DND-41 (cell line): ENCODE measurements around the gene GGTA1.
"Not testable (repeated sequence)": the region's sequence is repeated elsewhere in the genome, so short reads cannot be mapped to it uniquely, and the experiment has no call there.

ENCODE experiments used
- ATAC-seq: fragments of 200-7000 bp; cut with Tn5 transposase; 3 replicates; pipeline ENCODE4 v1.9.1; 2021; ENCODE audit warnings: low read depth; ENCODE audit not compliant: insufficient read depth
- DNase-seq: peaks from one replicate; pipeline ENCODE4 v3.0.0-alpha.2; 2020
- H2AFZ ChIP-seq: 2 replicates; pipeline ENCODE4 v1.6.0; 2012; ENCODE audit warnings: low read depth, low read length
- H3K27ac ChIP-seq: 2 replicates; pipeline ENCODE4 v1.5.1; 2012; ENCODE audit warnings: low read length, inconsistent platforms
- H3K27me3 ChIP-seq: fragments of 200-600 bp; sonication (generic); 2 replicates; pipeline ENCODE4 v1.6.0; 2012; ENCODE audit warnings: low read length, mild to moderate bottlenecking, inconsistent platforms; ENCODE audit not compliant: insufficient read depth, poor library complexity
- H3K36me3 ChIP-seq: 2 replicates; pipeline ENCODE4 v1.5.1; 2012; ENCODE audit warnings: low read length, inconsistent platforms; ENCODE audit not compliant: insufficient read depth
- H3K4me1 ChIP-seq: 2 replicates; pipeline ENCODE4 v1.5.1; 2012; ENCODE audit warnings: mild to moderate bottlenecking, low read length; ENCODE audit not compliant: insufficient read depth
- H3K4me2 ChIP-seq: 2 replicates; pipeline ENCODE4 v1.6.0; 2012; ENCODE audit warnings: mild to moderate bottlenecking, moderate library complexity, low read length, inconsistent platforms; ENCODE audit not compliant: insufficient read depth
- H3K4me3 ChIP-seq, 2 experiments: fragments of 200-600 bp in 1 of 2; shearing (Covaris generic) in 1 of 2; 2 replicates each; pipeline ENCODE4 v1.5.1; 2012 to 2016; ENCODE audit warnings: inconsistent platforms in 2 of 2, low read length in 2 of 2, mild to moderate bottlenecking in 2 of 2, low read depth in 1 of 2, moderate library complexity in 1 of 2
- H3K79me2 ChIP-seq: 2 replicates; pipeline ENCODE4 v1.6.0; 2012; ENCODE audit warnings: low read length, inconsistent platforms; ENCODE audit not compliant: insufficient read depth
- H3K9ac ChIP-seq: 2 replicates; pipeline ENCODE4 v1.6.0; 2012; ENCODE audit warnings: low read depth, mild to moderate bottlenecking, inconsistent platforms, low read length, moderate library complexity
- H3K9me3 ChIP-seq: 2 replicates; pipeline ENCODE4 v1.5.1; 2012; ENCODE audit warnings: low read length, moderate library complexity, mild to moderate bottlenecking, inconsistent platforms; ENCODE audit not compliant: insufficient read depth, severe bottlenecking
- H4K20me1 ChIP-seq: 2 replicates; pipeline ENCODE4 v1.6.0; 2012; ENCODE audit warnings: low read length; ENCODE audit not compliant: insufficient read depth
- EZH2 ChIP-seq: IDR thresholded peaks from 3 replicates; pipeline ENCODE4 v1.6.1; 2012; ENCODE audit warnings: borderline replicate concordance, low read depth, mild to moderate bottlenecking, moderate library complexity, low read length, inconsistent platforms; ENCODE audit not compliant: severe bottlenecking
- TF ChIP-seq, protein P1 (sequence below): IDR thresholded peaks from 2 replicates; pipeline ENCODE4 v1.5.1; 2012; ENCODE audit warnings: borderline replicate concordance, low read length, moderate library complexity, mild to moderate bottlenecking; ENCODE audit not compliant: poor library complexity, severe bottlenecking; ENCODE audit errors: extremely low read depth

GGTA1 gene

GRCh38 chr9:121439711-121440664 lies 59.7 kb downstream of the GGTA1 start:
- ATAC-seq, result no peak
- no peaks in the 10 kb centered on the region for H3K79me2 ChIP-seq

DNA sequence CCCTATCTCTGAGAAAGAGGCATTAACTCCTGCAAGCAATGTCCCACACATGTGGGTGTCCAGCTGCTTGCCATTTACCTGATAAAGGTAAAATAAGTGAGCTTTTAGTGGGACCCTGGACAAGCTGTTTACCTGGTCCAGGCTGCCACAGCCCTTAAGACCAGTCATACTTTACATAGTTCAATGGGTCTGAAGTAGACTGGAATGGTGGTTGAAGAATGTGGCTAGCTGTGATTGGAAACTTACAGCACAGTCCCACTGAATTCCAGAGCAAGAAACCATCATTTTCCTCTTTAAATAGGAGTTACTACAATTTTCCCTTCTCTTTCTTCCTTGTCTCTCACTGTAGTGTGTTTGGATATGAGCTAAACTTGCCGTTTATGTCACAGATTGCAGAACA lies 60.6 kb downstream of the GGTA1 start:
- H3K27ac ChIP-seq, result no peak overlapping the region
- H3K4me3 ChIP-seq, result no peak overlapping the region
- H3K36me3 ChIP-seq, result no peaks in the 10 kb centered on the region
- no peak overlapping the region for H2AFZ ChIP-seq
- H3K4me1 ChIP-seq, result no peaks in the 10 kb centered on the region
- H4K20me1 ChIP-seq, result no peaks in the 10 kb centered on the region
- no peak for ATAC-seq
- H3K79me2 ChIP-seq, result no peaks in the 10 kb centered on the region
- H3K9me3 ChIP-seq, result no peaks in the 10 kb centered on the region
- TF ChIP-seq EZH2, result no peak
- TF ChIP-seq, protein P1, sequence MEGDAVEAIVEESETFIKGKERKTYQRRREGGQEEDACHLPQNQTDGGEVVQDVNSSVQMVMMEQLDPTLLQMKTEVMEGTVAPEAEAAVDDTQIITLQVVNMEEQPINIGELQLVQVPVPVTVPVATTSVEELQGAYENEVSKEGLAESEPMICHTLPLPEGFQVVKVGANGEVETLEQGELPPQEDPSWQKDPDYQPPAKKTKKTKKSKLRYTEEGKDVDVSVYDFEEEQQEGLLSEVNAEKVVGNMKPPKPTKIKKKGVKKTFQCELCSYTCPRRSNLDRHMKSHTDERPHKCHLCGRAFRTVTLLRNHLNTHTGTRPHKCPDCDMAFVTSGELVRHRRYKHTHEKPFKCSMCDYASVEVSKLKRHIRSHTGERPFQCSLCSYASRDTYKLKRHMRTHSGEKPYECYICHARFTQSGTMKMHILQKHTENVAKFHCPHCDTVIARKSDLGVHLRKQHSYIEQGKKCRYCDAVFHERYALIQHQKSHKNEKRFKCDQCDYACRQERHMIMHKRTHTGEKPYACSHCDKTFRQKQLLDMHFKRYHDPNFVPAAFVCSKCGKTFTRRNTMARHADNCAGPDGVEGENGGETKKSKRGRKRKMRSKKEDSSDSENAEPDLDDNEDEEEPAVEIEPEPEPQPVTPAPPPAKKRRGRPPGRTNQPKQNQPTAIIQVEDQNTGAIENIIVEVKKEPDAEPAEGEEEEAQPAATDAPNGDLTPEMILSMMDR, result no peak
- H3K27me3 ChIP-seq, result peaks cover 28% of the 10 kb centered on the region
- no peak for DNase-seq
- no peak overlapping the region for H3K9ac ChIP-seq
- no peak overlapping the region for H3K4me2 ChIP-seq

More at GRCh38 chr9:121439711-121440664, 59.7 kb downstream of the GGTA1 start:
- Histone ChIP-seq H3K4me1 (no peaks in the 10 kb centered on the region), H3K9ac (no peak overlapping the region), H3K27me3 (peaks cover 26% of the 10 kb centered on the region), H3K36me3 (no peaks in the 10 kb centered on the region), H3K9me3 (no peaks in the 10 kb centered on the region), H3K4me2 (no peak overlapping the region), H3K27ac (no peak overlapping the region), H4K20me1 (no peaks in the 10 kb centered on the region), H2AFZ (no peak overlapping the region), H3K4me3 (no peak overlapping the region)
- TF ChIP-seq, protein P1, result no peak
- TF ChIP-seq EZH2, result no peak
- DNase-seq, result no peak

DNA sequence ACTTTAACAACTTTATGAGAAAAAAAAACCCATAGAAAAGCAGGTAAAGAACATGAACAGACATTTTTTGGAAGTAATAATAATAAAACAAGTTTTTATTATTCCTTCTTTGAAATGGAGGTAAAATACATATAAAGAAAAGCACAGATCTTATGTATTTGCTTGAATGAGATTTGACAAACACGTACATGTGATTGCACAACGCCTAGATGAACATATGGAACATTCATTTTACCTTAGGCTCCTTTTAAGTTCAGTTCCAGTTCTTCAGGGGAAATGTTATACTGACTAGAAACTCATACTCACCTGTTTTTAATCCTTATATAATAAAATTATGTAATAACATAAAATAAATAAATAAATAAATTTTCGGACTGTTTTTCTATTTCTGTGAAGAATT lies 61.8 kb downstream of the GGTA1 start:
- Histone ChIP-seq H3K27ac (no peak overlapping the region), H3K27me3 (peaks cover 26% of the 10 kb centered on the region), H3K4me1 (no peaks in the 10 kb centered on the region), H3K36me3 (no peaks in the 10 kb centered on the region), H3K4me2 (no peak overlapping the region), H2AFZ (no peak overlapping the region), H3K9me3 (no peaks in the 10 kb centered on the region), H3K9ac (no peak overlapping the region), H3K79me2 (no peaks in the 10 kb centered on the region), H3K4me3 (no peak overlapping the region), H4K20me1 (no peaks in the 10 kb centered on the region)
- DNase-seq (no peak), ATAC-seq (no peak)
- TF ChIP-seq, protein P1, result no peak

GRCh38 chr9:121437046-121437445 lies 62.6 kb downstream of the GGTA1 start:
- H4K20me1 ChIP-seq, H3K9me3 ChIP-seq, H2AFZ ChIP-seq, ATAC-seq, H3K4me2 ChIP-seq, H3K27ac ChIP-seq, H3K79me2 ChIP-seq, H3K4me1 ChIP-seq, H3K4me3 ChIP-seq, H3K9ac ChIP-seq, DNase-seq, H3K36me3 ChIP-seq: not testable (repeated sequence)
- H3K27me3 ChIP-seq, result peaks cover 20% of the 10 kb centered on the region
